Fibroblast of mammary gland (primary cell): ENCODE results near the gene MIS18BP1.

Source experiments
- DNase-seq: peaks from one replicate; pipeline ENCODE4 v3.0.0-alpha.2; 2010; ENCODE audit warnings: low read depth
- H3K4me3 ChIP-seq: 2 replicates; pipeline ENCODE4 v1.5.1; 2011; ENCODE audit warnings: low read depth, mild to moderate bottlenecking, low read length, moderate library complexity; ENCODE audit not compliant: control insufficient read depth
- CTCF ChIP-seq: conservative IDR thresholded peaks from 2 replicates; pipeline ENCODE4 v1.5.1; 2011; ENCODE audit warnings: low read depth, low read length, inconsistent platforms; ENCODE audit not compliant: control insufficient read depth, insufficient read depth

Gene MIS18BP1

GRCh38 chr14:45212231-45212630 lies 40.8 kb downstream of the MIS18BP1 start:
- H3K4me3 ChIP-seq: no peak overlapping the region
- TF ChIP-seq CTCF: no peak
- DNase-seq: no peak

- TF ChIP-seq CTCF: no peak
- no peak overlapping the region for H3K4me3 ChIP-seq
- no peak for DNase-seq
Observed at GRCh38 chr14:45211295-45211694, 41.7 kb downstream of the MIS18BP1 start.

DNA sequence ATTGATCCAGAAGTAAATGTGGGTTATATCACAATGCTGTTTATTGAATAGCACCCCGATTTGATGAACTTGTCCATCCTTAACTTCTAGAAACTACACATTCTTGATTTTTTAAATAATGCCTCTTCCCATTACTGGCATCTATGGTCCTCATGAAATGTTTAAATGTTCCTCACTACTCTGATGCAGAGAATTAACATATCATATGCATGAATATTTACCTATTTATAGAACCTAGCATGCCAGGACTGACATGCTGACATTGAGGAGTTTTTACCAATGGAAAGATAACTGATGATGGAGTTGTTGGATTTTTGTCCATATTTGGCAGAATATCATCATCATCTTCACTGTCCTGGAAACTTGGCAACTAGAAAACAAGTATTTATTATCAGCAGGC lies 42.8 kb downstream of the MIS18BP1 start:
- no peak for DNase-seq
- TF ChIP-seq CTCF: no peak
- no peak overlapping the region for H3K4me3 ChIP-seq

- TF ChIP-seq CTCF: no peak
- no peak overlapping the region for H3K4me3 ChIP-seq
- no peak for DNase-seq
Observed at GRCh38 chr14:45204241-45204640, 48.8 kb downstream of the MIS18BP1 start.

DNA sequence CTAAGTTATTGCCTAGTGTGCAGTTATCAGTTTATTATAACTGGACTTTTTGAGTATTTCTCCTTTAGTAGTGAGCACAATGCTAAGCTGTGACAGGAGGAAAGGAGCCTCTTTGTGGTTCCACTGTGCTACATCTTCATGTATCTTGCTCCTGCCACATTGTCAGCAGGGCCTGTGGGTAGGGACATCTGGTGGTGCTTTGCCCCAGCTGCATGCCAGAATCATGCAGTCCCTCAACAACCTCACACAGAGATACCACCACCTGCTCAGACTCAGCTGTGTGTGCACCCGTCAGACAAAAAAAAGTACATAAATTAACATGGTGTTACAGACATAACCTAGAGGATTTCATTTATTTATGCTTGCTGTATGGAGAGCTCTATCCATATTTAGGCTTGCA lies 51.1 kb downstream of the MIS18BP1 start:
- TF ChIP-seq CTCF: peak; percentile 34
- DNase-seq: peak; percentile 18
- no peak overlapping the region for H3K4me3 ChIP-seq

DNA sequence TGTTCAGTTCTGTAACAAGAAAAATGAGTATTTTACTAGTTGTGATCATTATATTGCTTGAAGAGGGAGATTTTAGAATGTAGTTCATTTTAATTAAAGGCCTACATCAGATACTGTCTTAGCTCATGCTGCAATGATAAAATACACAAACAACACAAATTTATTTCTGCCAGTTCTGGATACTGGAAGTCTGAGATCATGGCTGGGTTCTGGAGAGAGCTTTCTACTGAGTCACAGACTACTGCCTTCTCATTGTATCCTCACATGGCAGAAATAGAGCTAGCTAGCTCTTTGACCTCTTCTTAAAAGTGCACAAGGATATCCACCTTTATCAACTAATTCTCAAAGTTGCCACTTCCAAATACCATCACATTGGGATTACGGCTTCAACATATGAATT lies 53.8 kb downstream of the MIS18BP1 start:
- no peak overlapping the region for H3K4me3 ChIP-seq
- peak; percentile 76 for DNase-seq
- no peak for TF ChIP-seq CTCF

DNA sequence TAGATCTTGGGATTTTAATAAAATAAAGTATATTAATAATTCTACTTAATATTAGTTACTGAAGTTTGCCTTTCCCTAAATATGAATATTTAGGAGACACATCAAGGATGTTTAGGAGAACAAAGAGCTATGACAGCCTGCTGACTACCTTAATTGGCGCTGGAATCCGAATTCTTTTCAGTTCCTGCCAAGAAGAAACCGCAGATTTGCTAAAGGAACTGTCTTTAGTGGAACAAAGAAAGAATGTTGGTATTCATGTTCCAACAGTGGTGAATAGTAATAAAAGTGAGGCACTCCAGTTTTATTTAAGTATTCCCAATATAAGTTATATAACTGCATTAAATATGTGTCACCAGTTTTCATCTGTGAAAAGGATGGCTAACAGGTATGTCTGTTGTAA lies 54.5 kb downstream of the MIS18BP1 start:
- H3K4me3 ChIP-seq: no peak overlapping the region
- no peak for TF ChIP-seq CTCF
- peak; percentile 78 for DNase-seq
